ENCODE data around the gene UBE2E3.
"Not testable (repeated sequence)": the region's sequence is repeated elsewhere in the genome, so short reads cannot be mapped to it uniquely, and the experiment has no call there.

The UBE2E3 gene

GRCh38 chr2:180980106-180980942 lies at the start of gene UBE2E3:
TSS of gene UBE2E3 (plus strand) at chr2:180980605. CDS start at chr2:180982043, 1,438 bp downstream.
- Histone ChIP-seq H3K27me3 (ENCODE audit: control insufficient read depth in 1 of 2, insufficient read depth in 2 of 2, low read length in 2 of 2) (no peaks in the 10 kb centered on the region), H3K9ac (ENCODE audit: low read length) (peak within 1 kb of the TSS; percentile 79), H3K9me3 (ENCODE audit: low read length) (no peaks in the 10 kb centered on the region), H3K27ac (ENCODE audit: low read depth, low read length) (peak within 1 kb of the TSS; percentile 74), H3K36me3 (ENCODE audit: insufficient read depth, low read length) (no peaks in the 10 kb centered on the region), H3K4me1 (ENCODE audit: insufficient read depth, low read length) (peaks cover 33% of the 10 kb centered on the region), H3K4me3 (ENCODE audit: low read depth in 1 of 2, low read length in 2 of 2) (peak within 1 kb of the TSS; percentile 71 to 85)

DNA sequence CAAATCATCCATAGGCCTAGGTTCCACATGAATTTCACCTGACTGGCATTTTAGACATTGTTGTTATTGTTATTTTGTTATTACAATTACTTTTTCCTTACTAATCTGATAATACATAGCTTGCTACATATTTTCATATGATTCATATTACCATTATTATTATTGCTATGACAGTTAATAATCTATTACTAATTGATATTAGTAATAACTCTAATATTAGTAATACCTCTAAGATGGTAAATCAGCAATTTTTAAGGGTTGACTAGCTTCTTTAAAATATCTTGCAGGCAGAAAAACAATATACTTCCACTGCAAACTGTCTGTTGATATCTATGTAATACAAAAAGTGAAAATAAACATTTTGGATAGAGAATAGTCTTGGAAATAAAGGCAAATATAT lies 48.6 kb upstream of the UBE2E3 start:
- H3K9me3 ChIP-seq (ENCODE audit: low read length) = no peaks in the 10 kb centered on the region
- H3K4me1 ChIP-seq (ENCODE audit: insufficient read depth, low read length) = no peaks in the 10 kb centered on the region
- H3K27me3 ChIP-seq (ENCODE audit: control insufficient read depth in 1 of 2, insufficient read depth in 2 of 2, low read length in 2 of 2) = no peaks in the 10 kb centered on the region
- H3K36me3 ChIP-seq (ENCODE audit: insufficient read depth, low read length) = no peaks in the 10 kb centered on the region
- H3K4me3 ChIP-seq (ENCODE audit: low read depth in 1 of 2, low read length in 2 of 2) = no peak overlapping the region
- no peak overlapping the region for H3K27ac ChIP-seq (ENCODE audit: low read depth, low read length)
- H3K9ac ChIP-seq (ENCODE audit: low read length) = no peak overlapping the region

DNA sequence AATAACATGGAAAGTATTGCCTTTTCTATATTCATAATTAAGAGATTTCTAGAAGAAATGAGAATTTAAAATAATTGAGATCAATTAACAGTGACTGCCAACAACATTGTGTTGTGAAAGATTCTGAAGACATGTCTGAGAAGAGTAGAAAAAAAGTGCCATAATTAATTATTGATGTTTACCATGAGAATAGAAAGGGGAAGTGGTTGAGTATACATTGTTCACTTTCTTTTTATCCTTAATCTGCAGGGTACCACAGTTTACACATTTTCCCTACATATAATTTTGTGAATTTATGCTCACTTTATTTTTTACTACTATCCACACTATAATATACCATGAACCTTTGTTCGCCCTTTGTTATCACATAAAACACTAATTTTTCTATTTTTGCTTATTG lies 47.1 kb upstream of the UBE2E3 start:
- no peak overlapping the region for H3K27ac ChIP-seq (ENCODE audit: low read depth, low read length)
- H3K36me3 ChIP-seq (ENCODE audit: insufficient read depth, low read length) = no peaks in the 10 kb centered on the region
- no peaks in the 10 kb centered on the region for H3K9me3 ChIP-seq (ENCODE audit: low read length)
- no peaks in the 10 kb centered on the region for H3K4me1 ChIP-seq (ENCODE audit: insufficient read depth, low read length)
- no peak overlapping the region for H3K9ac ChIP-seq (ENCODE audit: low read length)
- H3K4me3 ChIP-seq (ENCODE audit: low read depth in 1 of 2, low read length in 2 of 2) = no peak overlapping the region
- no peaks in the 10 kb centered on the region for H3K27me3 ChIP-seq (ENCODE audit: control insufficient read depth in 1 of 2, insufficient read depth in 2 of 2, low read length in 2 of 2)

GRCh38 chr2:180934911-180935310 lies 45.5 kb upstream of the UBE2E3 start:
- H3K9me3 ChIP-seq (ENCODE audit: low read length) = no peaks in the 10 kb centered on the region
- H3K36me3 ChIP-seq (ENCODE audit: insufficient read depth, low read length) = no peaks in the 10 kb centered on the region
- no peak overlapping the region for H3K27ac ChIP-seq (ENCODE audit: low read depth, low read length)
- H3K4me3 ChIP-seq (ENCODE audit: low read depth in 1 of 2, low read length in 2 of 2) = no peak overlapping the region
- no peaks in the 10 kb centered on the region for H3K27me3 ChIP-seq (ENCODE audit: control insufficient read depth in 1 of 2, insufficient read depth in 2 of 2, low read length in 2 of 2)
- no peak overlapping the region for H3K9ac ChIP-seq (ENCODE audit: low read length)
- no peaks in the 10 kb centered on the region for H3K4me1 ChIP-seq (ENCODE audit: insufficient read depth, low read length)

- not testable (repeated sequence) for H3K36me3 ChIP-seq (ENCODE audit: insufficient read depth, low read length)
Observed at GRCh38 chr2:180937480-180937879, 42.9 kb upstream of the UBE2E3 start.

GRCh38 chr2:180938451-180938850 lies 42.0 kb upstream of the UBE2E3 start:
- Histone ChIP-seq H3K27ac (ENCODE audit: low read depth, low read length) (no peak overlapping the region), H3K4me3 (ENCODE audit: low read depth in 1 of 2, low read length in 2 of 2) (no peak overlapping the region), H3K36me3 (ENCODE audit: insufficient read depth, low read length) (no peaks in the 10 kb centered on the region), H3K27me3 (ENCODE audit: control insufficient read depth in 1 of 2, insufficient read depth in 2 of 2, low read length in 2 of 2) (no peaks in the 10 kb centered on the region), H3K9ac (ENCODE audit: low read length) (no peak overlapping the region), H3K9me3 (ENCODE audit: low read length) (no peaks in the 10 kb centered on the region), H3K4me1 (ENCODE audit: insufficient read depth, low read length) (no peaks in the 10 kb centered on the region)

More at GRCh38 chr2:180937480-180937879, 42.9 kb upstream of the UBE2E3 start:
- not testable (repeated sequence) for H3K4me3 ChIP-seq (ENCODE audit: low read depth in 1 of 2, low read length in 2 of 2); H3K27me3 ChIP-seq (ENCODE audit: control insufficient read depth in 1 of 2, insufficient read depth in 2 of 2, low read length in 2 of 2); H3K27ac ChIP-seq (ENCODE audit: low read depth, low read length); H3K9ac ChIP-seq (ENCODE audit: low read length); H3K4me1 ChIP-seq (ENCODE audit: insufficient read depth, low read length); H3K9me3 ChIP-seq (ENCODE audit: low read length)

DNA sequence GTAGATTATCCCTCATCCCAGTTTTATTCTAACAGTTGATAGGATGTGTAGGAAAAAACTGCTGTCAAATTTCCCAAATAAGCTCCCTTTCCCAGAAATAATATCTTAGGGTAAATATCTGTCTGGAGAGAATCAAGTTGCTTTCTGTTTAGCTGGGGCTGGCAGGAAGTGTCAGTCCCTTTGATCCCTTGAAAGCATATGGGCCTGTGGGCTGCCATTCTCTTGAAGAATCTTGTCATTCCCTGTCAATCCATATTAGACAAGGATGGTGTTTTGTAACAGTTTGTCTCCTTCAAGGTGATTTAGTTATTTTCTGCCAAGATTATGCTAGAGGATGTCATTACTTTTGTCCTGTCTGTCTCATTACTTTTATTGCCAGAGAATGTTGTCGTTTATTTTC lies 37.1 kb upstream of the UBE2E3 start:
- Histone ChIP-seq H3K27me3 (ENCODE audit: control insufficient read depth in 1 of 2, insufficient read depth in 2 of 2, low read length in 2 of 2) (no peaks in the 10 kb centered on the region), H3K4me1 (ENCODE audit: insufficient read depth, low read length) (no peaks in the 10 kb centered on the region), H3K36me3 (ENCODE audit: insufficient read depth, low read length) (no peaks in the 10 kb centered on the region), H3K27ac (ENCODE audit: low read depth, low read length) (no peak overlapping the region), H3K9ac (ENCODE audit: low read length) (no peak overlapping the region), H3K9me3 (ENCODE audit: low read length) (no peaks in the 10 kb centered on the region), H3K4me3 (ENCODE audit: low read depth in 1 of 2, low read length in 2 of 2) (no peak overlapping the region)

DNA sequence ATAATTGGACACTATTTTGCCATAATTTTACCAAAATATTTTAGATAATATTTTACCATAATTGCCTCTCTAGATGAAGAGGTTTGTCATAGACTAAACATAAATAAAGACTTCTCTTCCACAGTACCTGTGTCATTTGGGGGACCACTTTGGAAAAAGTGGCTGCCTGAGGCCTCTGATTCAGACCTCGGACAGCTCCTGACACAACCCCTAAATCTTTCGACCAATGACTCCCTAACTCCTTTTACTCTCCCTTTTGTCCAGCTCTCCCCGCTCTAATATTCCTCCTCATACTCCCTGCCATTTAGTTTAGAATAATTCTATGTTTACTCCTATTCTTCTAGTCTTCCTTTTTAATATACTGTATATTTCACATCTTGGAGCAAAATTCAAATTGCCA lies 36.0 kb upstream of the UBE2E3 start:
- Histone ChIP-seq H3K9ac (ENCODE audit: low read length) (no peak overlapping the region), H3K36me3 (ENCODE audit: insufficient read depth, low read length) (no peaks in the 10 kb centered on the region), H3K4me1 (ENCODE audit: insufficient read depth, low read length) (no peaks in the 10 kb centered on the region), H3K4me3 (ENCODE audit: low read depth in 1 of 2, low read length in 2 of 2) (no peak overlapping the region), H3K27me3 (ENCODE audit: control insufficient read depth in 1 of 2, insufficient read depth in 2 of 2, low read length in 2 of 2) (no peaks in the 10 kb centered on the region), H3K9me3 (ENCODE audit: low read length) (no peaks in the 10 kb centered on the region), H3K27ac (ENCODE audit: low read depth, low read length) (no peak overlapping the region)

DNA sequence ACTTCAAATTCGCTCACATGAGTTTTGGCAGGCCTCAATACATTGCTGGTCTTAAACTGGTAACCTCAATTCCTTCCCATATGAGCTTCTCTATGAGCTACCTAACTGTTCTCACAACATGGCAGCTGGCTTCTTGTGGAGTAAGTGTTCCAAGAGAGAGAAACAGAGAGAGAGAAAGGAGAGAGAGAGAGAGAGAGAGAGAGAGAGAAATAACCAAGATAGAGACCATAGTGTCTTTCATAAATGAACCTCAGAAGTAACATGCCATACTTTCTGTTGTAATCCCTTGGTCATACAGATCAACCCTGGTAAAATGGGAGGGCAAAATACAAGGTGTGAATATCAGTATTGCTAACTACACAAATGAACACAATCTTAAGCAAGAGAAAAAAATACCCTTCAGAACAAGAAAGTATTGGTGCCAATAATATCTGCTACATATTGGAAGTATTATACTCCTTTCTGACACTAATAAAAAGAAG lies 33.2 kb upstream of the UBE2E3 start:
- no peaks in the 10 kb centered on the region for H3K9me3 ChIP-seq (ENCODE audit: low read length)
- no peak overlapping the region for H3K27ac ChIP-seq (ENCODE audit: low read depth, low read length)
- no peaks in the 10 kb centered on the region for H3K36me3 ChIP-seq (ENCODE audit: insufficient read depth, low read length)
- no peaks in the 10 kb centered on the region for H3K27me3 ChIP-seq (ENCODE audit: control insufficient read depth in 1 of 2, insufficient read depth in 2 of 2, low read length in 2 of 2)
- no peak overlapping the region for H3K9ac ChIP-seq (ENCODE audit: low read length)
- H3K4me1 ChIP-seq (ENCODE audit: insufficient read depth, low read length) = no peaks in the 10 kb centered on the region
- H3K4me3 ChIP-seq (ENCODE audit: low read depth in 1 of 2, low read length in 2 of 2) = no peak overlapping the region

GRCh38 chr2:180949896-180950295 lies 30.5 kb upstream of the UBE2E3 start:
- no peaks in the 10 kb centered on the region for H3K36me3 ChIP-seq (ENCODE audit: insufficient read depth, low read length)
- no peak overlapping the region for H3K27ac ChIP-seq (ENCODE audit: low read depth, low read length)
- no peaks in the 10 kb centered on the region for H3K9me3 ChIP-seq (ENCODE audit: low read length)
- no peak overlapping the region for H3K4me3 ChIP-seq (ENCODE audit: low read depth in 1 of 2, low read length in 2 of 2)
- no peaks in the 10 kb centered on the region for H3K27me3 ChIP-seq (ENCODE audit: control insufficient read depth in 1 of 2, insufficient read depth in 2 of 2, low read length in 2 of 2)
- H3K9ac ChIP-seq (ENCODE audit: low read length) = no peak overlapping the region
- no peaks in the 10 kb centered on the region for H3K4me1 ChIP-seq (ENCODE audit: insufficient read depth, low read length)

DNA sequence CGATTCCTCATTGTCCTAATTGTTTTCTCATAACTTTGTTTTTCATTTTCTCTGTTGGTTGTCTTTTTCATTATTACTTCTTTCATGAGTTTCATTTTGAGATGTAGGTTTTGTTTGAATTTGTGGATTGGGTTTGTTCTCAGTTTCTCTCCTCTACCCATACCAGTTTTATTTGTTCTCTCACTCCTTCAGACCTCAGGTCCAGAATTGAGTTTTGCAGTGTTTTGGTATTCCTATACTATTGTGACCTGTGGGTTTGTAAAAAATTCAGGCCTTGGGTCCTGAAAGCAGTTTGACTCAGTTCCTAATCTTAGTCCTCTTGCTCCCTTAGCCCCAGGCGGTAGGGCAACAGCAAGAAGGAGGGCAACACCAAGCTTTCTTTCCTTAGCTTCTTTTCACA lies 28.3 kb upstream of the UBE2E3 start:
- H3K9ac ChIP-seq (ENCODE audit: low read length) = no peak overlapping the region
- no peaks in the 10 kb centered on the region for H3K9me3 ChIP-seq (ENCODE audit: low read length)
- no peaks in the 10 kb centered on the region for H3K27me3 ChIP-seq (ENCODE audit: control insufficient read depth in 1 of 2, insufficient read depth in 2 of 2, low read length in 2 of 2)
- no peaks in the 10 kb centered on the region for H3K4me1 ChIP-seq (ENCODE audit: insufficient read depth, low read length)
- H3K4me3 ChIP-seq (ENCODE audit: low read depth in 1 of 2, low read length in 2 of 2) = no peak overlapping the region
- H3K27ac ChIP-seq (ENCODE audit: low read depth, low read length) = no peak overlapping the region
- no peaks in the 10 kb centered on the region for H3K36me3 ChIP-seq (ENCODE audit: insufficient read depth, low read length)
